AG04450 (cell line): ENCODE results near the gene AP3D1. TPM values are rescaled to one million over a fixed set of nuclear protein-coding genes. Genes with fewer than 3 reads are reported as not detected.
A peak's percentile ranks its signal among the peaks of the same experiment; 100 is the strongest.
"Not testable (repeated sequence)": the region's sequence is repeated elsewhere in the genome, so short reads cannot be mapped to it uniquely, and the experiment has no call there.

ENCODE experiments used
- CTCF ChIA-PET: fragments of 300-600, 350-600 bp; formaldehyde crosslinking; extraction: SDS; loops from one replicate; lab custom pipeline; 2022; ENCODE audit warnings: antibody characterized with exemption, inconsistent platforms; lab: Charles Lee
- POLR2A ChIA-PET: fragments of 350-600 bp; formaldehyde crosslinking; extraction: SDS; loops from one replicate; lab custom pipeline; 2021; ENCODE audit warnings: antibody characterized with exemption, inconsistent platforms; lab: Yijun Ruan, JAX
- DNase-seq: peaks from one replicate; pipeline ENCODE4 v3.0.0-alpha.2; 2011; ENCODE audit warnings: low read depth, low spot score
- H3K27ac ChIP-seq: one replicate; pipeline ENCODE4 v1.5.1; 2012; ENCODE audit warnings: low read depth, low read length, control low read depth
- H3K27me3 ChIP-seq: one replicate; pipeline ENCODE4 v1.6.0; 2012; ENCODE audit warnings: low read length; ENCODE audit not compliant: control insufficient read depth, insufficient read depth
- H3K4me3 ChIP-seq: 2 replicates; pipeline ENCODE4 v1.5.1; 2011; ENCODE audit warnings: mild to moderate bottlenecking, low read depth, low read length, control low read depth
- H3K9me3 ChIP-seq: 2 replicates; pipeline ENCODE4 v1.5.1; 2012; ENCODE audit warnings: low read length; ENCODE audit not compliant: control insufficient read depth, insufficient read depth
- CTCF ChIP-seq: IDR thresholded peaks from 2 replicates; pipeline ENCODE4 v1.5.1; 2011; ENCODE audit warnings: low read depth, low read length, control low read depth, inconsistent platforms
- polyA plus RNA-seq: library from polyadenylated mRNA; depleted of rRNA; stranded (reverse); fragments of >200 nt; gene quantifications from 2 replicates; pipeline ENCODE4 v1.2.3, GENCODE V29; 2011

AP3D1 gene
- polyA plus RNA-seq, 1 experiment = 68.2 TPM

- H3K27ac ChIP-seq = no peak overlapping the region
- no peak overlapping the region for H3K4me3 ChIP-seq
- ChIA-PET POLR2A (no interaction called here), CTCF (no interaction called here)
- DNase-seq = no peak
- H3K9me3 ChIP-seq = peaks cover 9% of the 10 kb centered on the region; the same call in 1 of the 2 replicates
- TF ChIP-seq CTCF = no peak
- no peaks in the 10 kb centered on the region for H3K27me3 ChIP-seq
Measured at GRCh38 chr19:2097886-2098327, 53.5 kb downstream of the AP3D1 start.

GRCh38 chr19:2097203-2097885, 54.0 kb downstream of the AP3D1 start:
- DNase-seq = no peak
- POLR2A ChIA-PET = no interaction called here
- Histone ChIP-seq H3K9me3 (peaks cover 9% of the 10 kb centered on the region; the same call in 1 of the 2 replicates), H3K27ac (no peak overlapping the region), H3K27me3 (no peaks in the 10 kb centered on the region), H3K4me3 (peak overlapping the region; percentile 63)
- no peak for TF ChIP-seq CTCF
- CTCF ChIA-PET = interaction anchor here (0.6 kb wide), 1 partner anchor 58 kb away, joined by 3 read pairs; no protein-coding TSS in a partner anchor

- peak; percentile 40 for TF ChIP-seq CTCF
- Histone ChIP-seq H3K4me3 (peak within 1 kb of the TSS; percentile 76), H3K27me3 (no peaks in the 10 kb centered on the region), H3K9me3 (peaks cover 9% of the 10 kb centered on the region; the same call in 1 of the 2 replicates), H3K27ac (peak within 1 kb of the TSS; percentile 68)
- CTCF ChIA-PET = interaction anchor here (0.6 kb wide), 1 partner anchor 59 kb away, joined by 3 read pairs; no protein-coding TSS in a partner anchor
- DNase-seq = peak; percentile 92
- POLR2A ChIA-PET = no interaction called here
Measured at GRCh38 chr19:2096480-2097202, 54.7 kb downstream of the AP3D1 start, which contains the start of gene IZUMO4. Gene IZUMO4, plus strand, starts transcription at chr19:2096915. Its CDS starts 31 bp downstream, at chr19:2096946.

GRCh38 chr19:2096034-2096479, 55.3 kb downstream of the AP3D1 start, which contains the start of gene MOB3A:
Gene MOB3A, minus strand, starts transcription at chr19:2096326. Its CDS starts 17,766 bp downstream, at chr19:2078560.
- peak; percentile 52 for TF ChIP-seq CTCF
- H3K27ac ChIP-seq = peak within 1 kb of the TSS; percentile 68
- peak within 1 kb of the TSS; percentile 76 for H3K4me3 ChIP-seq
- ChIA-PET POLR2A (interaction anchor here (0.6 to 0.7 kb wide), 2 partner anchors 39 to 54 kb away, joined by 3 to 5 read pairs; no protein-coding TSS in a partner anchor), CTCF (no interaction called here)
- H3K27me3 ChIP-seq = no peaks in the 10 kb centered on the region
- H3K9me3 ChIP-seq = peaks cover 9% of the 10 kb centered on the region; the same call in 1 of the 2 replicates
- peak; percentile 85 for DNase-seq

- H3K9me3 ChIP-seq, H3K27ac ChIP-seq, H3K27me3 ChIP-seq, H3K4me3 ChIP-seq, DNase-seq, POLR2A ChIA-PET: not testable (repeated sequence)
- CTCF ChIA-PET = interaction anchor here (1.1 kb wide), 1 partner anchor 22 kb away, joined by 4 read pairs; no protein-coding TSS in a partner anchor
Measured at GRCh38 chr19:2091926-2092525, 59.3 kb downstream of the AP3D1 start.
